T-helper 17 cell (primary cell): Measurements from ENCODE around the gene SEMA4G. TPM values are rescaled to one million over a fixed set of nuclear protein-coding genes. Genes with fewer than 3 reads are reported as not detected.

Experiments used
- ATAC-seq: fragments of 150-1000 bp; cut with Tn5 transposase; 2 replicates; pipeline ENCODE4 v1.10.0; 2021; ENCODE audit warnings: mild to moderate bottlenecking, moderate library complexity
- DNase-seq, 3 donors: peaks; one replicate each; pipeline versions ENCODE4 v3.0.0 to v3.0.0-alpha.2; 2020 to 2021
- H3K9me3 ChIP-seq: one replicate; pipeline ENCODE4 v1.7.0; 2013; ENCODE audit warnings: low read length, mild to moderate bottlenecking; ENCODE audit not compliant: control insufficient read depth, poor library complexity, severe bottlenecking
- H3K27ac Mint-ChIP-seq: one replicate; pipeline ENCODE4 v1.8.0; 2022; ENCODE audit warnings: mild to moderate bottlenecking, moderate library complexity, mixed read lengths
- H3K27me3 Mint-ChIP-seq: one replicate; pipeline ENCODE4 v1.8.0; 2022; ENCODE audit warnings: mixed read lengths
- H3K36me3 Mint-ChIP-seq: one replicate; pipeline ENCODE4 v1.8.0; 2022; ENCODE audit warnings: low read depth, mixed read lengths
- H3K4me1 Mint-ChIP-seq: one replicate; pipeline ENCODE4 v1.8.0; 2022; ENCODE audit warnings: mild to moderate bottlenecking, mixed read lengths
- H3K4me3 Mint-ChIP-seq: one replicate; pipeline ENCODE4 v1.8.0; 2022; ENCODE audit warnings: mild to moderate bottlenecking, moderate library complexity, mixed read lengths
- total RNA-seq, 4 donors: library from RNA in 2 of 4; stranded (reverse) in 2 of 4; gene quantifications; one replicate each; pipeline ENCODE4 v1.2.3 and lab custom pipeline; 2022 to 2026

SEMA4G gene
- total RNA-seq, 2 donors from 2014 or later: 0.96 to 2.5 TPM

DNA sequence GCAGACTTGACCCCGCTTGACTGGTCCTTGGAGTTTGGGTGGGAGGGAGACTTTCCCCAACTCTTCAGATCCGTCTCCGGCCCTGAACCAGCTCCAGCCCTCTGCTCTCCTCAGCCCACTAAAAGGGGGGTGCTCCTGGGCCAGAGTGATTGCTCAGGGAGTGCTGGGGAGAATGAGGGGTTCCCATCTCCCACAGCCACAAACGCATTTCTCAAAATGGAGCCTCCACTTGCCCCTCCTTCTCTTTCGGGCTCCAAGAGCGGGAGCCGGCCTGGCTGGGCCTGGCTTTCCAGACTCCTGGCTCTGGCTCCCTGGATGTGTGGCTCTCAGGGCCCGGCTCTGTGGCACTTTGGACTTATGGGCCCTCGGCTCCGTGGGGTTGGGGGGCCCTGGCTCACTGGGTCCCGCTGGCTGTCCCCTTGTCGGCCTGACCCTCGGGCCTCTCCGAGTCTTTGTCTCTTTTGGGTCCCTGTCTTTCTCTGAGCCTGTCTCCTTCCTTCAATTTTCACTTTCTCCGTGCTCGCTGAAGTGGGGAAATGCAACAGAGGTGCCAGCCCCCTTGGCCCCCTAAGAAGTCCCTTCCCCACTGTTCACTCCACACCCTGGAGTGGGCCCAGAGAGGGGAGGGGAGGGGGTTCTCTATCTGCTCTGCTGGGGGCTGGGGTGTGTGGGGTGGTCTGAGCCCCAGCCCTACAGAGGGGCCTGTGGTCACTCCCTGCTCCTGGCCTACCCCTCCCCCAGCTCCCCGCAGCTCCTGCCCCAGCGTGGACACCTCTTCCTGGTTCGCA is 31.0 kb downstream of the SEMA4G start:
- Mint-ChIP-seq H3K27me3 (no peaks in the 10 kb centered on the region), H3K4me1 (peaks cover 26% of the 10 kb centered on the region), H3K36me3 (peaks cover 7% of the 10 kb centered on the region), H3K27ac (peak overlapping the region; percentile 65), H3K4me3 (peak overlapping the region; percentile 94)
- DNase-seq (no peak), ATAC-seq (no peak)
- H3K9me3 ChIP-seq: no peaks in the 10 kb centered on the region

DNA sequence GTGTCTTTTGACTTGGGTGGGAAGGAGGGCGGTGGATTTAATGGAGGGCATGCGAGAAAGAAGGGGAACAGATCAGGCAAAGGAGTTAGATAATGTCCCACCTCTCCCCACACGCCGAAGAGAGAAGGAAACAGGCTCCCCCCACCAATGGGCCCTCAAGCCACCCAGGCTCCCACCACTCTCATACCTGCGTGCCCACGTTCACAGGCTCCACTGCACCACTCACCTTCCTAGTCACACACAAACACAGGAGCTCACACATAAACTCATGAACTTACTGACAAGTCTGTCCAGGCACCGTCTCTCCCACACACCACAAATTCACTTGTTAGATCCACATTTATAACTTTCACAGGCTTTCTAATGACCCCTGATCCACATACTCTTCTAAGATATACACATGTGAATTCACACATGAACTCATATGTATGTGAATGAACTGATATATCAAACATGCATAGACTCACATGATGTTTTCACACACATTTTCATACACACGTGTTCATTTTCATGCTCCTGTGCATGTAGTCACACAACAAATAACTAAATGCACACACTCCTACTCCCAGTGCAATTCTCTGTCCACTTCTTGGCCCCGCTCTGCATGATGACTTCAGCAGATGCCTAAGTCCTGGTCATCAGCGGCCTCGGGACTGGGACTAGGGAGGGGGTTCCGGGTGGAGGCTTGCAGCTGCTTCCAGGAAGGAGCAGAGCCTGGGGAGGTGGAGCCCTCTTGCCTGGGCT is 31.8 kb downstream of the SEMA4G start:
- Mint-ChIP-seq H3K4me1 (peaks cover 26% of the 10 kb centered on the region), H3K36me3 (peaks cover 7% of the 10 kb centered on the region), H3K27me3 (no peaks in the 10 kb centered on the region), H3K27ac (peak overlapping the region; percentile 65), H3K4me3 (peak overlapping the region; percentile 94)
- DNase-seq (no peak), ATAC-seq (no peak)
- H3K9me3 ChIP-seq: no peaks in the 10 kb centered on the region

DNA sequence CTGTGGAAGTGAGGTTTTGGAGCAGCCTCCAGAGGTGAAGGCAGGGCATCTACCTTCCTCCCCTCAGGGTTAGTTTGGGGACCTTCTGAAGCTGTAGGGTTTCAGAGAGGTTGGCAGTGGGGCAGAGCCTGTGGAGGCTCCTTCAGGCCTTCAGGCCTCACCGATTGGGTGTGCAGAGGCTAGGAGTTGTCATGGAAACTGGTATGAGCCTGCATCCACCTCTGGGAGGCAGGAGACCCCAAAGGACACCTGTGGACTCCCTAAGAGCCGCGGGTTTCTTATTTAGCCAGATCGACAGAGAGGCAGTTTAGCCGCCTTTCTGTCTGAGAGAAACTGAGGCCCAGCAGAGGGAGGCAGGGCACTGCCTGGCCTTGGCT is 32.3 kb downstream of the SEMA4G start:
- ATAC-seq: no peak

DNA sequence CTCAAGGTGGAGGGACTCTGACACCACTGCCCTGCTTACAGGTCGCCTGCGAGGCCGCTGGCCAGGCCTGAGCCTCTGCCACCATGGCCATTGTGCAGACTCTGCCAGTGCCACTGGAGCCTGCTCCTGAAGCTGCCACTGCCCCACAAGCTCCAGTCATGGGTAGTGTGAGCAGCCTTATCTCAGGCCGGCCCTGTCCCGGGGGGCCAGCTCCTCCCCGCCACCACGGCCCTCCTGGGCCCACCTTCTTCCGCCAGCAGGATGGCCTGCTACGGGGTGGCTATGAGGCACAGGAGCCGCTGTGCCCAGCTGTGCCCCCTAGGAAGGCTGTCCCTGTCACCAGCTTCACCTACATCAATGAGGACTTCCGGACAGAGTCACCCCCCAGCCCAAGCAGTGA is 33.2 kb downstream of the SEMA4G start:
- no peak overlapping the region for H3K4me3 Mint-ChIP-seq
- H3K9me3 ChIP-seq: no peaks in the 10 kb centered on the region
- ATAC-seq (no peak), DNase-seq (no peak)
- H3K27me3 Mint-ChIP-seq: no peaks in the 10 kb centered on the region
- peaks cover 5% of the 10 kb centered on the region for H3K36me3 Mint-ChIP-seq
- H3K27ac Mint-ChIP-seq: no peak overlapping the region
- H3K4me1 Mint-ChIP-seq: peaks cover 20% of the 10 kb centered on the region

More for the DNA sequence above, 32.3 kb downstream of the SEMA4G start:
- Mint-ChIP-seq H3K27me3 (no peaks in the 10 kb centered on the region), H3K4me1 (peaks cover 23% of the 10 kb centered on the region), H3K36me3 (peaks cover 7% of the 10 kb centered on the region), H3K4me3 (no peak overlapping the region), H3K27ac (peak overlapping the region; percentile 65)
- H3K9me3 ChIP-seq: no peaks in the 10 kb centered on the region
- DNase-seq: no peak

DNA sequence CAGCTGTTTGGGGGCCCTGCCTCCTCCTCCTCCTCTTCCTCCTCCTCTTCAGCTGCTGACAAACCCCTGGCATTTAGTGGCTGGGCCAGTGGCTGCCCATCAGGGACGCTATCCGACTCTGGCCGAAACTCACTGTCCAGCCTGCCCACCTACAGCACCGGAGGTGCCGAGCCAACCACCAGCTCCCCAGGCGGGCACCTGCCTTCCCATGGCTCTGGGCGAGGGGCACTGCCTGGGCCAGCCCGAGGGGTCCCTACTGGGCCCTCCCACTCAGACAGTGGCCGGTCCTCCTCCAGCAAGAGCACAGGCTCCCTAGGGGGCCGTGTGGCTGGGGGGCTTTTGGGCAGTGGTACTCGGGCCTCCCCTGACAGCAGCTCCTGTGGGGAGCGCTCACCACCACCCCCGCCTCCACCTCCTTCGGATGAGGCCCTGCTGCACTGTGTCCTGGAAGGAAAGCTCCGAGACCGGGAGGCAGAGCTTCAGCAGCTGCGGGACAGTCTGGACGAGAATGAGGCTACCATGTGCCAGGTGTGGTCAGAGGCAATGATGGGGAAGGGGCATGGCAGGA is 34.4 kb downstream of the SEMA4G start:
- ATAC-seq (no peak), DNase-seq (no peak)
- H3K9me3 ChIP-seq: no peaks in the 10 kb centered on the region
- peaks cover 4% of the 10 kb centered on the region for H3K36me3 Mint-ChIP-seq
- peaks cover 14% of the 10 kb centered on the region for H3K4me1 Mint-ChIP-seq
- H3K27ac Mint-ChIP-seq: no peak overlapping the region
- no peak overlapping the region for H3K4me3 Mint-ChIP-seq
- H3K27me3 Mint-ChIP-seq: no peaks in the 10 kb centered on the region

DNA sequence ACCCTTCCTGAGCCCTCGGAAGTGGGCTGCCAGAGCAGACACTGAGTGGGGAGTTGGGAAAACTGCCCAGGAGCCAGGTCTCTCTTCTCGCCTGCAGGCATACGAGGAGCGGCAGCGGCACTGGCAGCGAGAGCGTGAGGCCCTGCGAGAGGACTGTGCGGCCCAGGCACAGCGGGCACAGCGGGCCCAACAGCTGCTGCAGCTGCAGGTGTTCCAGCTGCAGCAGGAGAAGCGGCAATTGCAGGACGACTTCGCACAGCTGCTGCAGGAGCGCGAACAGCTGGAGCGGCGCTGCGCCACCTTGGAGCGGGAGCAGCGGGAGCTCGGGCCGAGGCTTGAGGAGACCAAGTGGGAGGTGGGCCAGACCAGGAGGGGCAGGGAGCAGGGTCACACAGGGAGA is 36.1 kb downstream of the SEMA4G start:
- H3K9me3 ChIP-seq: no peaks in the 10 kb centered on the region
- DNase-seq: no peak
- no peaks in the 10 kb centered on the region for H3K27me3 Mint-ChIP-seq
- H3K4me1 Mint-ChIP-seq: peaks cover 10% of the 10 kb centered on the region
- H3K36me3 Mint-ChIP-seq: peaks cover 3% of the 10 kb centered on the region
- ATAC-seq: no peak
- no peak overlapping the region for H3K4me3 Mint-ChIP-seq
- no peak overlapping the region for H3K27ac Mint-ChIP-seq

DNA sequence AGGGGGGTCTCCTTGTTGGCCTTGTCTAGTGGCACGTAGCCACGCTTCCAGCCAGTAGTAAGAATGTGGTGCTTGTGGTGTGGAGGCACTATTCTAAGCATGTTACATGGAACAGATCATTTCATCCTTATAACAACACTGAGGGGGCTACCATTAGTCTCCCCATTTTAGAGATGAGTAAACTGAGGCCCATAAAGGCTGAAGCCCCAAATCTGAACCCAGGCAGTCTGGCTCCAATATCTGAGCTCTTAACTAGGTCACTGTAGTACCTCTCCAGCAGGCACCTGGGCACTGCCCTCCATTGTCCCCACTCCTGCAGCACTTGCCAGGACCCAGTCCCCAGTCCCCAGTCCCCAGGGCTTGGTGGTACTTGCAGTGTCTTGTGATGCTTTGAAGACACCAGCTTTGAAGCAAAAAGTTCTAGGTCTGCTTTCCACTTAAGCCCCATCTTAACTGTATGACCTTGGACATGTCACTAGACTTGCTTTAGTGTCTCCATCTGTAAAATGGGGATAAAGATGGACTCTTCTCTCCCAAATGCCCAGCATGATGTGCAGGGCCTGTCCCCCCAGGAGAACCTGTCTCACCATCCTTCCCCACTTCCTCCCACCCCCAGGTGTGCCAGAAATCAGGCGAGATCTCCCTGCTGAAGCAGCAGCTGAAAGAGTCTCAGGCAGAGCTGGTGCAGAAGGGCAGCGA is 36.7 kb downstream of the SEMA4G start:
- no peak overlapping the region for H3K27ac Mint-ChIP-seq
- H3K27me3 Mint-ChIP-seq: no peaks in the 10 kb centered on the region
- no peaks in the 10 kb centered on the region for H3K9me3 ChIP-seq
- DNase-seq (no peak), ATAC-seq (no peak)
- peaks cover 6% of the 10 kb centered on the region for H3K4me1 Mint-ChIP-seq
- peaks cover 2% of the 10 kb centered on the region for H3K36me3 Mint-ChIP-seq
- H3K4me3 Mint-ChIP-seq: no peak overlapping the region

DNA sequence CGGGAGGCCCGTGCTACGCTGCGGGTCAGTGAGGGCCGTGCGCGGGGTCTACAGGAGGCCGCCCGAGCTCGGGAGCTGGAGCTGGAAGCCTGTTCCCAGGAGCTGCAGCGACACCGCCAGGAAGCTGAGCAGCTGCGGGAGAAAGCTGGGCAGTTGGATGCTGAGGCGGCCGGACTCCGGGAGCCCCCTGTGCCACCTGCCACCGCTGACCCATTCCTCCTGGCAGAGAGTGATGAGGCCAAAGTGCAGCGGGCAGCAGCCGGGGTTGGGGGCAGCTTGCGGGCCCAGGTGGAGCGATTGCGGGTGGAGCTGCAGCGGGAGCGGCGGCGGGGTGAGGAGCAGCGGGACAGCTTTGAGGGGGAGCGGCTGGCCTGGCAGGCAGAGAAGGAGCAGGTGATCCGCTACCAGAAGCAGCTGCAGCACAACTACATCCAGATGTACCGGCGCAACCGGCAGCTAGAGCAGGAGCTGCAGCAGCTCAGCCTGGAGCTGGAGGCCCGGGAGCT is 37.3 kb downstream of the SEMA4G start:
- peaks cover 3% of the 10 kb centered on the region for H3K4me1 Mint-ChIP-seq

DNA sequence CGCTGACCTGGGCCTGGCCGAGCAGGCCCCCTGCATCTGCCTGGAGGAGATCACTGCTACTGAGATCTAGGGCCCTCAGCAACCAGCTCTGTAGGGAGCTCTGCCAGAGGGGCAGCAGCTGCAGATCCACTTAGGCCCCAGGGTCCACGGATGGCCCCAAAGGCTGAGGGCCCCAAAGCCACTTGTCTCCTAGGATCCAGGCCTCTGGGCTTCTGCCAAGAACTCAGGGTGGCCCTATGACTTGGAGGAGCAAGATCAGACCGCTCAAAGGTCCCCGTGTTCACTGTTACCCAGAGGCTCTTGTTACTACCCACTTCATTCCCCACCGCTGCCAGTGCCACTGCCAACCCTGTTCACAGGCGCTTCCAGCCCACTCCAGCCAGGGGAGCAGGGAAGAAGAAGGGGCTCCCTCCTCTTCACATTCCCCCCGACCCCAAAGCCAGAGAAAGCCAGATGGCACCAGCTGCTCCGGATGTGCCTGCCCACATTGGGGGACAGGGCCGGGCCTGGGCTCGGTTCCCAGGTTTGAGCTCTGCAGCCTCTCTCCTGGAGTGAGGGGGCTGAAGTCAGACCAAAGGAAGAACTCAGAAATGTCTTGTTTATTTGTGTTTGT is 37.9 kb downstream of the SEMA4G start:
- no peak overlapping the region for H3K4me3 Mint-ChIP-seq
- DNase-seq (no peak), ATAC-seq (no peak)
- H3K36me3 Mint-ChIP-seq: no peaks in the 10 kb centered on the region
- no peaks in the 10 kb centered on the region for H3K27me3 Mint-ChIP-seq
- peaks cover 3% of the 10 kb centered on the region for H3K4me1 Mint-ChIP-seq
- no peak overlapping the region for H3K27ac Mint-ChIP-seq
- H3K9me3 ChIP-seq: no peaks in the 10 kb centered on the region

More for the DNA sequence above, 37.3 kb downstream of the SEMA4G start:
- Mint-ChIP-seq H3K4me3 (no peak overlapping the region), H3K27ac (no peak overlapping the region), H3K27me3 (no peaks in the 10 kb centered on the region), H3K36me3 (no peaks in the 10 kb centered on the region)
- no peaks in the 10 kb centered on the region for H3K9me3 ChIP-seq
- ATAC-seq (no peak), DNase-seq (no peak)

DNA sequence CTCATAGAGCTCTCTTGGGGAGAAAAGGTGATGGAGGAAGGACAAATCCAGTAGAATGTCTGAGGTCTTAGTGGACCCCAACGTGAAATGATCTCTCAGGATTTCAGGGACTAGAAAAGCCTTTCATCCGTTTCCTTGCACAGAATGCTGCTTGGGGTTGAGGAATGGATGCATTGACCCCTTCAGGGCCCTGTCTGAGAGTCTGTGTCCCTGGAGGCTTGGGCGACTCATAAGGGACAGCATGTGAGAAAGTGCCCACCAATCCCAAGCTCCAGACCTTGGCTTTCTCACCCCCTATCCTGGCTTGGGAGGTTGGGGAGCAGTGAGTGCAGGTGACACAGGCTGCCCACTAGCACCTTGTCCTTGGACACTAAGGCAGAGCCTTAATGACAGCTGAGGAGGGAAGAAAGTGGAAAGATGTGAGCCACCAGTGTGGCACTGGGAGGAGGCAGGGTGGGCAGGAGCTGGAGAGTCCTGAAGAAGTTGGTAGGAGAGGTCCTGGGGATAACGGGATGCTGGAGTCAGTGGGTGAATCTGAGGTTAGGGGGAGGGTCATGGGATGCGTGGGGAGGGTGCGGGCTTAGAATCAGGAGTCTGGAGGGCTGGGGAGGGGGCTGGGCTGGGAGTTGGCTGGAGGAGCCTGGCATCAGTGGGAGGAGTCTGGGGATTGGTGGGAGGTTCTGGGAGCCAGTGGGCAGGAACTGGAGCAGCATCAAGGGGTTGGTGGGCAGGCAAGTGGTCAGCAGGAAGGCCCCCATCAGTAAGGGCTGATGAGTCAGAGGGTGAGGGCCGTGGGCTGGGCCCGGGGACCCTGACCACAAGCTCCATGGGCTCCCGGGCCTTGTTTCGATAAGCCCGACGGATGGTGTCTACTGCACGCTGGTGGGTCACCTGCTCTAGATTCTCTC is 38.9 kb downstream of the SEMA4G start:
- peaks cover 3% of the 10 kb centered on the region for H3K27me3 Mint-ChIP-seq
- H3K9me3 ChIP-seq: no peaks in the 10 kb centered on the region
- H3K4me1 Mint-ChIP-seq: peaks cover 8% of the 10 kb centered on the region
- DNase-seq (no peak), ATAC-seq (no peak)
- H3K4me3 Mint-ChIP-seq: no peak overlapping the region
- no peak overlapping the region for H3K27ac Mint-ChIP-seq
- no peaks in the 10 kb centered on the region for H3K36me3 Mint-ChIP-seq

DNA sequence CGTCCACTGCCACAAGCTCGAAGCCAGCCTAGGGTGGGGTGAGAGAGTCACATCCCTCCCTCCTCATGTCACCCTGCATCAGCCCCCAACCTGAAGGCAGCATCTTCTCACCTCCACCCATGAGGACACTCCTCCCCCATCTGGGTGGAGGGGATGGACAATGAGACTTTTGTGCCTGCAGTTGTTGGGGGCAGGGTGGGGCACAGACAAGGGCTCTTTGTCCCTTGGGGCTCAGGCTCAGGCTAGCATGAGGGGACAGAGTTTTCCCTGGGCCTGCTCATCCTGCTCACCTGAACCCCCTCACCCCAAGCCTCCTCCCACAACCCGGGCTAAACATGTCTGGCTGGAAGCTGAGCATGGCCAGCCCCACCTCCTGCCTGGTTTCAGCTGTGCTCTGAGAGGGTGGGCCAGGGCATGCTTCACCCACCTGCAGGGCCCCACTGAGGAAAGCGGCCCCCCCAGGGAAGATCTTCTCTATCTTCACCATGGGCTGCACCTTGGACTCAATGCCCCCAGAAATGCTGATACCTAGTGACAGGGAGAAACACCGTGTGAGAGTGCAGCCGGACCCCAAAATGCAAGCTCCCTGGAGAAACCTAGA is 39.6 kb downstream of the SEMA4G start:
- Mint-ChIP-seq H3K4me3 (no peak overlapping the region), H3K27ac (no peak overlapping the region), H3K36me3 (no peaks in the 10 kb centered on the region), H3K4me1 (peaks cover 11% of the 10 kb centered on the region), H3K27me3 (peaks cover 6% of the 10 kb centered on the region)
- ATAC-seq: no peak
- DNase-seq: no peak
- no peaks in the 10 kb centered on the region for H3K9me3 ChIP-seq

DNA sequence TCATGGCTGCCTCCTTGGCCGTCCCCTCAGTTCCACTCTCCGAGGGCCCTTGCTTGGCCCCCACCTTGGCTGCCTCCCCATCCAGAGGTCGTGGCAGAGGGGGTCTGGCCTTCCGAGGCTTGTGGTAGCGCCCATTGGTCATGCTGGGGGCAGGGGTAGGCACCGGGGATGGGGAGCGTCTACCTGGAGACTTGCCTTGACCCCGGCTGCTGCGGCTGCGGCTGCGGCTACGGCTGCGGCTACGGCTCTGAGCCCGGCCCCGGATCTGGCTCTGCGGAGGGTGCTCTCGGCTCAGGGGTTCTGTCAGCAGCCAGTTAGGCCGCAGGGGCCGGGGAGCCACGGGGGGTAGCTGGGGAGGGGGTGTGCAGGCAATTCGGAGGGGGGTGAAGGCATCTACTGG is 41.0 kb downstream of the SEMA4G start:
- DNase-seq: no peak
- Mint-ChIP-seq H3K4me3 (no peak overlapping the region), H3K27me3 (peaks cover 14% of the 10 kb centered on the region), H3K4me1 (peaks cover 17% of the 10 kb centered on the region), H3K27ac (no peak overlapping the region), H3K36me3 (no peaks in the 10 kb centered on the region)
- H3K9me3 ChIP-seq: no peaks in the 10 kb centered on the region
- ATAC-seq: no peak
